ENCODE measurements around the gene DNAH12. TPM values are rescaled to one million over a fixed set of nuclear protein-coding genes. Genes with fewer than 3 reads are reported as not detected.
"Not testable (repeated sequence)": the region's sequence is repeated elsewhere in the genome, so short reads cannot be mapped to it uniquely, and the experiment has no call there.

DNAH12 gene
- total and polyA plus RNA-seq, 4 donors, result 0.05 to 0.08 (median 0.08) TPM; not detected in 1

DNA sequence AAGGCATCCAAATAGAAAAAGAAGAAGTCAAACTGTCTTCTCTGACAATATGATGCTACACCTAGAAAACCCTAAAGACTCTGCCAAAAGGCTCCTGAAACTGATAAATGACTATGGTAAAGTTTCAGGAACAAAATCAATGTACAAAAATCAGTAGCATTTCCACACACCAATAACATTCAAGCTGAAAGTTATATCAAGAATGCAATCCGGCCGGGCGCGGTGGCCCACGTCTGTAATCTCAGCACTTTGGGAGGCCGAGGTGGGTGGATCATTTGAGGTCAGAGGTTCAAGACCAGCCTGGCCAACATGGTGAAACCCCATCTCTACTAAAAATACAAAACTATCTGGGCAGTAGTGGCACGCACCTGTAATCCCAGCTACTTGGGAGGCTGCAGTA is 105.7 kb downstream of the DNAH12 start:
- 86% methylated on average over 7 of the region's 7 CpGs for WGBS
- not testable (repeated sequence) for H3K27me3 ChIP-seq (ENCODE audit: control insufficient read depth in 4 of 4, insufficient read depth in 4 of 4, low read length in 3 of 4); H3K36me3 ChIP-seq (ENCODE audit: control insufficient read depth in 4 of 4, insufficient read depth in 3 of 4, low read depth in 1 of 4, low read length in 3 of 4); H3K27ac ChIP-seq (ENCODE audit: low read depth in 1 of 2, low read length in 2 of 2); H3K4me3 ChIP-seq (ENCODE audit: low read depth in 1 of 3, low read length in 3 of 3); H3K9ac ChIP-seq (ENCODE audit: low read depth in 1 of 2, low read length in 2 of 2); DNase-seq (ENCODE audit: low spot score); H3K4me1 ChIP-seq (ENCODE audit: control insufficient read depth in 4 of 4, insufficient read depth in 4 of 4, low read length in 3 of 4); H3K9me3 ChIP-seq (ENCODE audit: control insufficient read depth in 4 of 4, low read length in 3 of 4)

DNA sequence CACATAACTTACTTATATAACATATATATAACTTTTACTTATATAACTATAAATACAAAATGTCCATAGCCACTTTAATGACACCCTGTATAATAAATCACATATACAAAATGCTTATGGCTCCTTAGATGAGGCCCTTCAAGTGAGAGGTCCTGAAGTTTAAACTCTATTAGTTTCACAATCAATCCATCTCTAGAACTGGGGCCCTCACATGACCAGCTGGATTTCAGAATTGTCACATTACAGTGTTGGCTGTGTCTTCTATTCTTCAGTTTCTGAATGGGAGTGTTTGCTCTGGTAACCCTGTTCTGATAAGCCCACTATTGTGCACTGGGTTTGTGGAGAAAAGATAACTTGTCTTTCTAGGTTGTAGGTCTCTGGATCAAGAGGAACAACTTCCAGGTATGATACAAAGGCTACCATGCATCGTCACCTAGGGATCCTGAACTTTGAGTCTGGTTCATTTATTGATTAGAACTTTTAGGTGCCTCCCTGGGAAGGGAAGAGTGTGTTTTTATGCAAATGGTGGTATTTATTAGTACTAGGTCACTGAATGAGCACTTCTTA is 107.9 kb downstream of the DNAH12 start:
- no peak overlapping the region for H3K4me3 ChIP-seq (ENCODE audit: low read depth in 1 of 3, low read length in 3 of 3)
- no peak for DNase-seq (ENCODE audit: low spot score)
- no peak overlapping the region for H3K27ac ChIP-seq (ENCODE audit: low read depth in 1 of 2, low read length in 2 of 2)
- no peaks in the 10 kb centered on the region for H3K27me3 ChIP-seq (ENCODE audit: control insufficient read depth in 4 of 4, insufficient read depth in 4 of 4, low read length in 3 of 4)
- no peak overlapping the region for H3K9ac ChIP-seq (ENCODE audit: low read depth in 1 of 2, low read length in 2 of 2)
- TF ChIP-seq HNF4A (conservative IDR thresholded peaks at IDR 0.05), result peak; percentile 4 to 34
- TF ChIP-seq RAD21 (IDR thresholded peaks at IDR 0.05), result no peak
- 41% methylated on average over 1 of the region's 1 CpG for WGBS
- H3K9me3 ChIP-seq (ENCODE audit: control insufficient read depth in 4 of 4, low read length in 3 of 4), result no peaks in the 10 kb centered on the region
- no peaks in the 10 kb centered on the region for H3K36me3 ChIP-seq (ENCODE audit: control insufficient read depth in 4 of 4, insufficient read depth in 3 of 4, low read depth in 1 of 4, low read length in 3 of 4)
- H3K4me1 ChIP-seq (ENCODE audit: control insufficient read depth in 4 of 4, insufficient read depth in 4 of 4, low read length in 3 of 4), result no peaks in the 10 kb centered on the region

DNA sequence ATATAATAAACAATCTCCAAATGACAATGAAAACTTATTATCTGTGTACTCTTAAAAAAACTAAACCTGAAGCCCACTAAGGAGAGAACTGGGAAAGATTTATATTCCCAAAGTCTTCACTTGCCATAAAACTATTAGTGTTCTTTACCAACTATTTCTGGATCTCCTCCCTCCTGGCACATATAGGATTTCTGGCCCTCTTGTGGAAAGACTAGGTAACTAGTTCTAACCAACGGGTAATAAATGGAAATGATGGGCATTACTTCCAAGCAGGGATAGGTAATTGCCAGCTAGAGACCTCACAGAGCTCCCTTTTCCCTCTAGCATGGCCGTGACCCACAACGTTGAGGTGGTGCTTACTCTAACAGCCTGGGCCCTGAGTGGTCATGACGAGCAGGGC is 110.1 kb downstream of the DNAH12 start:
- H3K27ac ChIP-seq (ENCODE audit: low read depth in 1 of 2, low read length in 2 of 2), result no peak overlapping the region
- H3K36me3 ChIP-seq (ENCODE audit: control insufficient read depth in 4 of 4, insufficient read depth in 3 of 4, low read depth in 1 of 4, low read length in 3 of 4), result no peaks in the 10 kb centered on the region
- H3K9me3 ChIP-seq (ENCODE audit: control insufficient read depth in 4 of 4, low read length in 3 of 4), result no peaks in the 10 kb centered on the region
- no peak overlapping the region for H3K4me3 ChIP-seq (ENCODE audit: low read depth in 1 of 3, low read length in 3 of 3)
- DNase-seq (ENCODE audit: low spot score), result no peak
- 50% methylated on average over 4 of the region's 4 CpGs for WGBS
- TF ChIP-seq, protein P1, sequence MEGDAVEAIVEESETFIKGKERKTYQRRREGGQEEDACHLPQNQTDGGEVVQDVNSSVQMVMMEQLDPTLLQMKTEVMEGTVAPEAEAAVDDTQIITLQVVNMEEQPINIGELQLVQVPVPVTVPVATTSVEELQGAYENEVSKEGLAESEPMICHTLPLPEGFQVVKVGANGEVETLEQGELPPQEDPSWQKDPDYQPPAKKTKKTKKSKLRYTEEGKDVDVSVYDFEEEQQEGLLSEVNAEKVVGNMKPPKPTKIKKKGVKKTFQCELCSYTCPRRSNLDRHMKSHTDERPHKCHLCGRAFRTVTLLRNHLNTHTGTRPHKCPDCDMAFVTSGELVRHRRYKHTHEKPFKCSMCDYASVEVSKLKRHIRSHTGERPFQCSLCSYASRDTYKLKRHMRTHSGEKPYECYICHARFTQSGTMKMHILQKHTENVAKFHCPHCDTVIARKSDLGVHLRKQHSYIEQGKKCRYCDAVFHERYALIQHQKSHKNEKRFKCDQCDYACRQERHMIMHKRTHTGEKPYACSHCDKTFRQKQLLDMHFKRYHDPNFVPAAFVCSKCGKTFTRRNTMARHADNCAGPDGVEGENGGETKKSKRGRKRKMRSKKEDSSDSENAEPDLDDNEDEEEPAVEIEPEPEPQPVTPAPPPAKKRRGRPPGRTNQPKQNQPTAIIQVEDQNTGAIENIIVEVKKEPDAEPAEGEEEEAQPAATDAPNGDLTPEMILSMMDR (IDR thresholded peaks at IDR 0.05; ENCODE audit: low read depth, low read length, missing input control), result peak; percentile 54
- peak; percentile 68 to 79 for TF ChIP-seq RAD21 (IDR thresholded peaks at IDR 0.05)
- no peak for TF ChIP-seq SP1 (IDR thresholded peaks at IDR 0.05)
- no peaks in the 10 kb centered on the region for H3K4me1 ChIP-seq (ENCODE audit: control insufficient read depth in 4 of 4, insufficient read depth in 4 of 4, low read length in 3 of 4)
- no peaks in the 10 kb centered on the region for H3K27me3 ChIP-seq (ENCODE audit: control insufficient read depth in 4 of 4, insufficient read depth in 4 of 4, low read length in 3 of 4)
- H3K9ac ChIP-seq (ENCODE audit: low read depth in 1 of 2, low read length in 2 of 2), result no peak overlapping the region

DNA sequence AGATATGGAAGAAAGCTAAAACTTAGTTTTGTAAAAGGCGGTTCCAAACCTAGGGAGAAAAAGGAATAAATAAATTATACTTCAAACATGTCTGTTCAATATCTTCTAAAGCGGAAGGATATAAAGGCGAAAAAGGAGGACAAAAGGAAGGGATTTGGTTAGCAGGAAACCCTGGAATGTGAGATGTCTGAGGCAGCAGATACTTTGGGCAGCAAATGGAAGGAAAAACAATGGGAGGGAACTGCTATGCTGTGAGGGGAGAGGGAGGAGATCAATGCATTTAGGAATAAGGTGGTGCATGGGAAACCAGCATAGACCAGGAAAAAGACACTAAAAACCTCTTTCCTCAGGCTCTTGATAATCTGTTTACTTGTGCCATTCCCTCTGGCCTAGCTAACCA is 120.8 kb downstream of the DNAH12 start:
- no peaks in the 10 kb centered on the region for H3K9me3 ChIP-seq (ENCODE audit: control insufficient read depth in 4 of 4, low read length in 3 of 4)
- DNase-seq (ENCODE audit: low spot score), result no peak
- H3K4me3 ChIP-seq (ENCODE audit: low read depth in 1 of 3, low read length in 3 of 3), result no peak overlapping the region
- H3K36me3 ChIP-seq (ENCODE audit: control insufficient read depth in 4 of 4, insufficient read depth in 3 of 4, low read depth in 1 of 4, low read length in 3 of 4), result no peaks in the 10 kb centered on the region
- H3K4me1 ChIP-seq (ENCODE audit: control insufficient read depth in 4 of 4, insufficient read depth in 4 of 4, low read length in 3 of 4), result no peaks in the 10 kb centered on the region
- H3K27me3 ChIP-seq (ENCODE audit: control insufficient read depth in 4 of 4, insufficient read depth in 4 of 4, low read length in 3 of 4), result no peaks in the 10 kb centered on the region
- 71% methylated on average over 3 of the region's 3 CpGs for WGBS
- H3K9ac ChIP-seq (ENCODE audit: low read depth in 1 of 2, low read length in 2 of 2), result no peak overlapping the region
- H3K27ac ChIP-seq (ENCODE audit: low read depth in 1 of 2, low read length in 2 of 2), result no peak overlapping the region
- TF ChIP-seq, protein P2, sequence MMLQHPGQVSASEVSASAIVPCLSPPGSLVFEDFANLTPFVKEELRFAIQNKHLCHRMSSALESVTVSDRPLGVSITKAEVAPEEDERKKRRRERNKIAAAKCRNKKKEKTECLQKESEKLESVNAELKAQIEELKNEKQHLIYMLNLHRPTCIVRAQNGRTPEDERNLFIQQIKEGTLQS (IDR thresholded peaks at IDR 0.05), result no peak
- TF ChIP-seq RXRA (IDR thresholded peaks at IDR 0.05) (no peak), SP1 (IDR thresholded peaks at IDR 0.05) (no peak), GABPA (IDR thresholded peaks at IDR 0.05 in 1 of 2, conservative IDR thresholded peaks at IDR 0.05 in 1 of 2) (no peak), YY1 (IDR thresholded peaks at IDR 0.05) (no peak), NR2F2 (IDR thresholded peaks at IDR 0.05) (no peak), FOXA1 (IDR thresholded peaks at IDR 0.05) (no peak), TAF1 (conservative IDR thresholded peaks at IDR 0.05) (no peak), RAD21 (IDR thresholded peaks at IDR 0.05) (no peak), JUND (IDR thresholded peaks at IDR 0.05) (no peak), HNF4A (conservative IDR thresholded peaks at IDR 0.05) (no peak)
- TF ChIP-seq, protein P3, sequence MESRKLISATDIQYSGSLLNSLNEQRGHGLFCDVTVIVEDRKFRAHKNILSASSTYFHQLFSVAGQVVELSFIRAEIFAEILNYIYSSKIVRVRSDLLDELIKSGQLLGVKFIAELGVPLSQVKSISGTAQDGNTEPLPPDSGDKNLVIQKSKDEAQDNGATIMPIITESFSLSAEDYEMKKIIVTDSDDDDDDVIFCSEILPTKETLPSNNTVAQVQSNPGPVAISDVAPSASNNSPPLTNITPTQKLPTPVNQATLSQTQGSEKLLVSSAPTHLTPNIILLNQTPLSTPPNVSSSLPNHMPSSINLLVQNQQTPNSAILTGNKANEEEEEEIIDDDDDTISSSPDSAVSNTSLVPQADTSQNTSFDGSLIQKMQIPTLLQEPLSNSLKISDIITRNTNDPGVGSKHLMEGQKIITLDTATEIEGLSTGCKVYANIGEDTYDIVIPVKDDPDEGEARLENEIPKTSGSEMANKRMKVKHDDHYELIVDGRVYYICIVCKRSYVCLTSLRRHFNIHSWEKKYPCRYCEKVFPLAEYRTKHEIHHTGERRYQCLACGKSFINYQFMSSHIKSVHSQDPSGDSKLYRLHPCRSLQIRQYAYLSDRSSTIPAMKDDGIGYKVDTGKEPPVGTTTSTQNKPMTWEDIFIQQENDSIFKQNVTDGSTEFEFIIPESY (IDR thresholded peaks at IDR 0.05), result no peak
- TF ChIP-seq, protein P4, sequence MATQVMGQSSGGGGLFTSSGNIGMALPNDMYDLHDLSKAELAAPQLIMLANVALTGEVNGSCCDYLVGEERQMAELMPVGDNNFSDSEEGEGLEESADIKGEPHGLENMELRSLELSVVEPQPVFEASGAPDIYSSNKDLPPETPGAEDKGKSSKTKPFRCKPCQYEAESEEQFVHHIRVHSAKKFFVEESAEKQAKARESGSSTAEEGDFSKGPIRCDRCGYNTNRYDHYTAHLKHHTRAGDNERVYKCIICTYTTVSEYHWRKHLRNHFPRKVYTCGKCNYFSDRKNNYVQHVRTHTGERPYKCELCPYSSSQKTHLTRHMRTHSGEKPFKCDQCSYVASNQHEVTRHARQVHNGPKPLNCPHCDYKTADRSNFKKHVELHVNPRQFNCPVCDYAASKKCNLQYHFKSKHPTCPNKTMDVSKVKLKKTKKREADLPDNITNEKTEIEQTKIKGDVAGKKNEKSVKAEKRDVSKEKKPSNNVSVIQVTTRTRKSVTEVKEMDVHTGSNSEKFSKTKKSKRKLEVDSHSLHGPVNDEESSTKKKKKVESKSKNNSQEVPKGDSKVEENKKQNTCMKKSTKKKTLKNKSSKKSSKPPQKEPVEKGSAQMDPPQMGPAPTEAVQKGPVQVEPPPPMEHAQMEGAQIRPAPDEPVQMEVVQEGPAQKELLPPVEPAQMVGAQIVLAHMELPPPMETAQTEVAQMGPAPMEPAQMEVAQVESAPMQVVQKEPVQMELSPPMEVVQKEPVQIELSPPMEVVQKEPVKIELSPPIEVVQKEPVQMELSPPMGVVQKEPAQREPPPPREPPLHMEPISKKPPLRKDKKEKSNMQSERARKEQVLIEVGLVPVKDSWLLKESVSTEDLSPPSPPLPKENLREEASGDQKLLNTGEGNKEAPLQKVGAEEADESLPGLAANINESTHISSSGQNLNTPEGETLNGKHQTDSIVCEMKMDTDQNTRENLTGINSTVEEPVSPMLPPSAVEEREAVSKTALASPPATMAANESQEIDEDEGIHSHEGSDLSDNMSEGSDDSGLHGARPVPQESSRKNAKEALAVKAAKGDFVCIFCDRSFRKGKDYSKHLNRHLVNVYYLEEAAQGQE (IDR thresholded peaks at IDR 0.05), result no peak
